HepG2 (cell line): ENCODE data around the gene ZMYM3. TPM values are rescaled to one million over a fixed set of nuclear protein-coding genes. Genes with fewer than 3 reads are reported as not detected.

ENCODE experiments used
- AKAP8 ChIP-seq: sonication (generic); formaldehyde crosslinking; IDR thresholded peaks from 2 replicates; pipeline ENCODE4 v1.5.1; 2020; ENCODE audit warnings: mild to moderate bottlenecking, missing genetic modification reagents
- E2F1 ChIP-seq: sonication (generic); formaldehyde crosslinking; IDR thresholded peaks from 2 replicates; pipeline ENCODE4 v1.5.0; 2020; ENCODE audit warnings: missing genetic modification reagents
- GABPB1 ChIP-seq: IDR thresholded peaks from 2 replicates; pipeline ENCODE4 v1.6.1; 2016; ENCODE audit warnings: mild to moderate bottlenecking, missing genetic modification reagents, moderate library complexity, missing compliant biosample characterization
- MEIS2 ChIP-seq: sonication (generic); formaldehyde crosslinking; IDR thresholded peaks from 2 replicates; pipeline ENCODE4 v1.9.0; 2021; ENCODE audit warnings: mild to moderate bottlenecking, missing genetic modification reagents
- PRDM10 ChIP-seq: sonication (generic); formaldehyde crosslinking; IDR thresholded peaks from 2 replicates; pipeline ENCODE4 v1.4.0; 2020; ENCODE audit warnings: low read depth, missing genetic modification reagents
- REL ChIP-seq: sonication (generic); formaldehyde crosslinking; conservative IDR thresholded peaks from 2 replicates; pipeline ENCODE4 v1.8.0; 2022; ENCODE audit warnings: mild to moderate bottlenecking, missing genetic modification reagents, moderate library complexity
- TEAD3 ChIP-seq: optimal IDR thresholded peaks from 2 replicates; pipeline ENCODE3; 2016; ENCODE audit warnings: borderline replicate concordance
- ZBTB43 ChIP-seq: sonication (generic); formaldehyde crosslinking; conservative IDR thresholded peaks from 2 replicates; pipeline ENCODE4 v1.4.0; 2020; ENCODE audit warnings: missing genetic modification reagents
- ZBTB7A ChIP-seq: sonication (generic); formaldehyde crosslinking; IDR thresholded peaks from 2 replicates; pipeline ENCODE4 v1.8.0; 2022; ENCODE audit warnings: mild to moderate bottlenecking, missing genetic modification reagents
- ZNF350 ChIP-seq: sonication (generic); formaldehyde crosslinking; IDR thresholded peaks from 2 replicates; pipeline ENCODE4 v1.4.0; 2020; ENCODE audit warnings: mild to moderate bottlenecking, low read depth, missing genetic modification reagents, borderline replicate concordance
- ZNF446 ChIP-seq: sonication (generic); formaldehyde crosslinking; IDR thresholded peaks from 2 replicates; pipeline ENCODE4 v1.5.0; 2020; ENCODE audit warnings: mild to moderate bottlenecking, missing genetic modification reagents
- ZNF609 ChIP-seq: sonication (generic); formaldehyde crosslinking; IDR thresholded peaks from 2 replicates; pipeline ENCODE4 v1.4.0; 2020; ENCODE audit warnings: mild to moderate bottlenecking, missing genetic modification reagents, borderline replicate concordance
- polyA plus RNA-seq, 8 experiments: library from polyadenylated mRNA; depleted of rRNA in 3 of 8; stranded (reverse) in 7 of 8; unstranded in 1 of 8; fragments of >200 nt; fragmentation: Illumina TruSeq in 4 of 8; extraction: Trizol in 4 of 8; gene quantifications; 2 replicates each; pipeline versions ENCODE4 v1.2.1 to v1.2.3, GENCODE V29; 2011 to 2016; ENCODE audit warnings: low read depth in 4 of 8, missing spikeins in 1 of 8, mixed read lengths in 1 of 8; ENCODE audit not compliant: insufficient read depth in 1 of 8
- total RNA-seq, 5 experiments: library from RNA; depleted of rRNA; stranded (reverse); fragments of >200 nt; fragmentation: Illumina TruSeq; extraction: Trizol; gene quantifications; 2 replicates each; pipeline ENCODE4 v1.2.3, GENCODE V29; 2016; ENCODE audit warnings: low read depth in 1 of 5
- TF ChIP-seq, protein P1 (sequence below): sonication (generic); formaldehyde crosslinking; IDR thresholded peaks from 2 replicates; pipeline ENCODE4 v1.5.0; 2020; ENCODE audit warnings: mild to moderate bottlenecking, missing genetic modification reagents

ZMYM3 gene
- total and polyA plus RNA-seq, 2 of the 13 experiments (the other 11 are each of a cell fraction or from before 2014, with no cell fraction given), result 26.4 to 35.4 TPM

DNA sequence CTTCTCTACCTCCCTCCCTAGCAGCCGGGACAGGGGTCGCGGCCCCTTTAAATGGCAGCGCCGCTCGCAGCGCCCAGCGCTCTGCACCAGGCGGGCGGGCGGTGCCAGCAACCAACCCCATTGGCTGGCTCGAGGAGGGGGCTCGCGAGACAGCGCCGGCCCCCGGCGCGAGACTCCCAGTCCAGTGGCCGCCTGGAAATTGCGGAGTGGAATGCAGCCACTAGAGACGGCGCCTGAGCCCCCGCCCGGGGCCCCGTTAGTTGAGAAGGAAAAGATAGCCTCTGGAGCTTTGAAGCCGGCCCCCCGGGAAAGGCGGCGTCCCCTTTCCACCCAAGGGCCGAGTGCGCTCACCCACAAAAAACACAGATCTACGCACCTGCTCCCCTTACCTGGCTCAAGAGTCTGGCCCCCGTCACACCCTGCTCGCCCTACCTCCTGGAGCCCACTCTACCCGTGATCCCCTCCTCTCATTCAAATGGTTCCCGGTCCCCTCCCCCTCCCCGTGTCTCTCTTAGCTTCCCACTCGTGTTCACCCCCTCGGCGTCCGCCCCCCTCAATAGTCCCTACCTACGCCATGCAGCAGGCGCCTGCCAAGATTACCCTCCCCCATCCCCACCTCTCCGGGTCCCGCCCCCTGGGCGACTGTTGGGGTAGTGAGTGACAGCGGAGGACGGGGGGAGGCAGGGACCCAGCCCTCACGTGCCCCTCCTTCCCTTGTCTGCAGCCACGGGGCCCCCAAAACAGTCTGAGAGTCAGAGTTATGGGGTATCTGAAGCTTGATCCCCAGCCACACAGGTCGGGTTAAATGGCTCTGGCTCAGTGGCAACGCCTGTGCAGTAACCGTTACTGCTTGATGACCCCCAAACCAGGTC, at the start of gene ZMYM3 (continued):
- TF ChIP-seq PRDM10 (CRISPR knock-in tag), result no peak
- peak; percentile 69; the same call in 1 of the 2 replicates for TF ChIP-seq GABPB1 (CRISPR knock-in tag)
- no peak for TF ChIP-seq MEIS2
- TF ChIP-seq REL (CRISPR knock-in tag), result no peak
- no peak for TF ChIP-seq ZNF446
- TF ChIP-seq ZBTB43 (CRISPR knock-in tag), result no peak
- TF ChIP-seq, protein P1, sequence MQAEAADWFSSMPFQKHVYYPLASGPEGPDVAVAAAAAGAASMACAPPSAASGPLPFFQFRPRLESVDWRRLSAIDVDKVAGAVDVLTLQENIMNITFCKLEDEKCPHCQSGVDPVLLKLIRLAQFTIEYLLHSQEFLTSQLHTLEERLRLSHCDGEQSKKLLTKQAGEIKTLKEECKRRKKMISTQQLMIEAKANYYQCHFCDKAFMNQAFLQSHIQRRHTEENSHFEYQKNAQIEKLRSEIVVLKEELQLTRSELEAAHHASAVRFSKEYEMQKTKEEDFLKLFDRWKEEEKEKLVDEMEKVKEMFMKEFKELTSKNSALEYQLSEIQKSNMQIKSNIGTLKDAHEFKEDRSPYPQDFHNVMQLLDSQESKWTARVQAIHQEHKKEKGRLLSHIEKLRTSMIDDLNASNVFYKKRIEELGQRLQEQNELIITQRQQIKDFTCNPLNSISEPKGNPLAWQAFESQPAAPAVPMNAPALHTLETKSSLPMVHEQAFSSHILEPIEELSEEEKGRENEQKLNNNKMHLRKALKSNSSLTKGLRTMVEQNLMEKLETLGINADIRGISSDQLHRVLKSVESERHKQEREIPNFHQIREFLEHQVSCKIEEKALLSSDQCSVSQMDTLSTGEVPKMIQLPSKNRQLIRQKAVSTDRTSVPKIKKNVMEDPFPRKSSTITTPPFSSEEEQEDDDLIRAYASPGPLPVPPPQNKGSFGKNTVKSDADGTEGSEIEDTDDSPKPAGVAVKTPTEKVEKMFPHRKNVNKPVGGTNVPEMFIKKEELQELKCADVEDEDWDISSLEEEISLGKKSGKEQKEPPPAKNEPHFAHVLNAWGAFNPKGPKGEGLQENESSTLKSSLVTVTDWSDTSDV (CRISPR knock-in tag), result no peak
- no peak for TF ChIP-seq TEAD3 (CRISPR knock-in tag)
- no peak for TF ChIP-seq ZNF609 (CRISPR knock-in tag)
- TF ChIP-seq AKAP8 (CRISPR knock-in tag), result no peak
- no peak for TF ChIP-seq ZNF350 (CRISPR knock-in tag)
- TF ChIP-seq E2F1, result peak; percentile 72
- TF ChIP-seq ZBTB7A (CRISPR knock-in tag), result no peak
